MCF 10A (cell line): Measurements from ENCODE around the gene LDLRAD4. TPM values are rescaled to one million over a fixed set of nuclear protein-coding genes. Genes with fewer than 3 reads are reported as not detected.

ENCODE experiments used
- BruUV-seq: library from RNA; stranded (reverse); fragments of 400-500 nt; replicated peaks from 2 replicates; lab custom pipeline; 2021; lab: Mats Ljungman, UMichigan
- CTCF ChIA-PET: fragments of 300-600 bp; sonication (Branson Sonifier 250); formaldehyde crosslinking; extraction: SDS; loops from one replicate; lab custom pipeline; 2021; ENCODE audit warnings: antibody characterized with exemption, inconsistent platforms; lab: Yijun Ruan, JAX
- POLR2A ChIA-PET: fragments of 300-600, 350-650 bp; sonication (Branson Sonifier 250); formaldehyde crosslinking; extraction: SDS; loops from one replicate; lab custom pipeline; 2020; ENCODE audit warnings: antibody characterized with exemption, inconsistent platforms; lab: Yijun Ruan, JAX
- DNase-seq: peaks from one replicate; pipeline ENCODE4 v3.0.0-alpha.2; 2018; ENCODE audit not compliant: unreplicated experiment
- H3K27ac Mint-ChIP-seq: one replicate; pipeline ENCODE4 v1.8.0; 2022; ENCODE audit warnings: mild to moderate bottlenecking, low read depth, mixed read lengths; ENCODE audit not compliant: unreplicated experiment
- H3K27me3 Mint-ChIP-seq: one replicate; pipeline ENCODE4 v1.8.0; 2022; ENCODE audit warnings: mixed read lengths; ENCODE audit not compliant: insufficient read depth, unreplicated experiment
- H3K36me3 Mint-ChIP-seq: one replicate; pipeline ENCODE4 v1.8.0; 2022; ENCODE audit warnings: mild to moderate bottlenecking, moderate library complexity, mixed read lengths; ENCODE audit not compliant: insufficient read depth, unreplicated experiment
- H3K4me1 Mint-ChIP-seq: one replicate; pipeline ENCODE4 v1.8.0; 2022; ENCODE audit warnings: mixed read lengths; ENCODE audit not compliant: insufficient read depth, unreplicated experiment
- H3K4me3 Mint-ChIP-seq: one replicate; pipeline ENCODE4 v1.8.0; 2022; ENCODE audit warnings: mild to moderate bottlenecking, moderate library complexity, mixed read lengths; ENCODE audit not compliant: unreplicated experiment
- H3K9me3 Mint-ChIP-seq: one replicate; pipeline ENCODE4 v1.8.0; 2022; ENCODE audit warnings: mixed read lengths; ENCODE audit not compliant: unreplicated experiment
- intact Hi-C: fragments of 100-400 bp; cut with micrococcal nuclease; formaldehyde crosslinking; loops from 2 replicates; pipeline ENCODE4 v1.14.1; 2022
- total RNA-seq: library from RNA; stranded (reverse); gene quantifications from 2 replicates; pipeline ENCODE4 v1.2.3, GENCODE V29; 2022
- TF ChIP-seq, protein P1 (sequence below): fragments of 200-600 bp; IDR thresholded peaks from one replicate; pipeline ENCODE4 v1.8.0; 2022; ENCODE audit warnings: antibody characterized with exemption, mild to moderate bottlenecking; ENCODE audit not compliant: unreplicated experiment

Gene LDLRAD4
- total RNA-seq, 1 experiment from 2014 or later = not detected

DNA sequence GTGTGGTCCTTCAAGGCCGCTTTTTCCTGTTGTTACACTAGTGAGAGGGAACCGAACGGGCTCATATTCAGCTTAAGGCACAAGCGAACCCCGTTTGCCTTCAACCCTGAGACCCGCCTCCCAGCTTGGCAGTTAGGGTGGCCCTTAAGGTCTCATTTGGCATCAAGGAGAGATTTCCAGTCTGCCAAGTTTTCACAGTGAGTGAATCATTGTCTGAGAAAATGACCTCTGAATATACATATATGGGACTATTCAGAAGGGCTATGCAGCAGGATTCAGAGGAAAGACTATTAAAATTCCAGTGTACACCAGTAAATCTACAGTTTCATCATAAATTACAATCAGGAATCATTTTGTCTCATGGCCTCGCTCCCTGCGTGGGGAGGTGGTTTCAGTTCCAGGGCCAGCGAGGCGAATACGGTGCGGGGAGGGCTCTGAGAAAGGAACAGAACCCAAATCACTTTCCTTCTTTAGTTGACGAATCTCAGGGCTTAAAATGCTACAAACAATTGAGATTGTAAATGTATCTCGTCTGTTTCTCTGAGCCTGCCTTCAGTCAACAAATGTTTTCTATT, 276.4 kb downstream of the LDLRAD4 start:
- no peaks in the 10 kb centered on the region for H3K36me3 Mint-ChIP-seq
- no peaks in the 10 kb centered on the region for H3K27me3 Mint-ChIP-seq
- POLR2A ChIA-PET = no interaction called here
- TF ChIP-seq, protein P1, sequence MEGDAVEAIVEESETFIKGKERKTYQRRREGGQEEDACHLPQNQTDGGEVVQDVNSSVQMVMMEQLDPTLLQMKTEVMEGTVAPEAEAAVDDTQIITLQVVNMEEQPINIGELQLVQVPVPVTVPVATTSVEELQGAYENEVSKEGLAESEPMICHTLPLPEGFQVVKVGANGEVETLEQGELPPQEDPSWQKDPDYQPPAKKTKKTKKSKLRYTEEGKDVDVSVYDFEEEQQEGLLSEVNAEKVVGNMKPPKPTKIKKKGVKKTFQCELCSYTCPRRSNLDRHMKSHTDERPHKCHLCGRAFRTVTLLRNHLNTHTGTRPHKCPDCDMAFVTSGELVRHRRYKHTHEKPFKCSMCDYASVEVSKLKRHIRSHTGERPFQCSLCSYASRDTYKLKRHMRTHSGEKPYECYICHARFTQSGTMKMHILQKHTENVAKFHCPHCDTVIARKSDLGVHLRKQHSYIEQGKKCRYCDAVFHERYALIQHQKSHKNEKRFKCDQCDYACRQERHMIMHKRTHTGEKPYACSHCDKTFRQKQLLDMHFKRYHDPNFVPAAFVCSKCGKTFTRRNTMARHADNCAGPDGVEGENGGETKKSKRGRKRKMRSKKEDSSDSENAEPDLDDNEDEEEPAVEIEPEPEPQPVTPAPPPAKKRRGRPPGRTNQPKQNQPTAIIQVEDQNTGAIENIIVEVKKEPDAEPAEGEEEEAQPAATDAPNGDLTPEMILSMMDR = no peak
- H3K27ac Mint-ChIP-seq = no peak overlapping the region
- BruUV-seq = no TSS peak
- DNase-seq = no peak
- intact Hi-C loops = no loop called here
- peaks cover 11% of the 10 kb centered on the region for H3K9me3 Mint-ChIP-seq
- no peak overlapping the region for H3K4me3 Mint-ChIP-seq
- CTCF ChIA-PET = no interaction called here
- H3K4me1 Mint-ChIP-seq = no peaks in the 10 kb centered on the region

DNA sequence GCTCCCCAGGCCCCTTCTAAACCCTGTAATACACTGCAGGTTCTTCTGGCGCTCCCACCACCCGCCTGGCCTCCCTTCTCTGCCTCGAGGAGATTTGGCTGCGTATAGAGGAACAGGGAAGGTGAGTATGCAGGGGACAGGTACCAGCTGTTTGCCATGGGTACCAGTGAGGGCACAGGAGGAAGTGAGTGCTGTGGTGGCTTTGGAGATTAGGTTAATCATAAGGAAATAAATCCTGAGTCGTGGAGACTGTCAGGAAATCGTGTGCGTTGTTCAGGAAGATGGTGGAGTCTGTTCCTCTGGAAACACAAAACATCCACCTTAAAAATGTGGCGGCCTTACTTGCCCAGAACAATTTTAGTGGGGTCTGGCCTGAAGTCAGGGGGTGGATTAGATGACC, 277.4 kb downstream of the LDLRAD4 start:
- no TSS peak for BruUV-seq

DNA sequence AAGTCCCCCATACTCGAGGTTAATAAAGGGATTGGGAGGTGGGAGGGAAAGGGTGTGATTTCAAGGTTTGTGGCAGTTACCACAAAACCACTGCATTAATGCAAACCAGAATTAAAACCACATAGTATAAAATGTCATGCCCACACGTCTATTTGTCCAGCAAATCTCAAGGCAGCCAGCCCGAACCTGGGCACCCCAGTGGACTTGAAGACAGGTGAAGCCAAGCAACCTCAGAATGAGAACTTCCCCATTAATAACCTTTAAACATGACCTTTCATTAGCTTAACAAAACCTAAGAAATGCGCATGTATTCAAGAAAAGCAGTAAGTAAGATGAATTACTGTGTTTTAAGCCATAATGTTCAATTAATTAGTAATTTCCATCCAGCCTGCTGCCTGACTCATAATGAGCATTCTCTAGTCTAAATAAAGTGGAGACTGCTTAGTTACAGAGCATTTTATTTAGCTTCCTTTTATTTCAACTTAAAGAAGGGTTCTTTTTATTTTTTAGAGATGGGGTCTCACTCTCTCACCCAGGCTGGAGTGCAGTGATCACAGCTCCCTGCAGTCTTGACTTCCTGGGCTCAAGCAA, 278.2 kb downstream of the LDLRAD4 start:
- no TSS peak for BruUV-seq
- H3K27ac Mint-ChIP-seq = no peak overlapping the region
- peaks cover 12% of the 10 kb centered on the region for H3K4me1 Mint-ChIP-seq
- TF ChIP-seq, protein P1 = no peak
- H3K9me3 Mint-ChIP-seq = peaks cover 14% of the 10 kb centered on the region
- POLR2A ChIA-PET = no interaction called here
- DNase-seq = no peak
- H3K36me3 Mint-ChIP-seq = peaks cover 5% of the 10 kb centered on the region
- H3K27me3 Mint-ChIP-seq = no peaks in the 10 kb centered on the region
- H3K4me3 Mint-ChIP-seq = no peak overlapping the region
- intact Hi-C loops = no loop called here
- CTCF ChIA-PET = no interaction called here

More for the DNA sequence above, 277.4 kb downstream of the LDLRAD4 start:
- H3K36me3 Mint-ChIP-seq = peaks cover 5% of the 10 kb centered on the region
- no peak for DNase-seq
- H3K4me3 Mint-ChIP-seq = no peak overlapping the region
- ChIA-PET CTCF (no interaction called here), POLR2A (no interaction called here)
- peaks cover 7% of the 10 kb centered on the region for H3K4me1 Mint-ChIP-seq
- intact Hi-C loops = no loop called here
- TF ChIP-seq, protein P1 = no peak
- H3K9me3 Mint-ChIP-seq = peaks cover 14% of the 10 kb centered on the region
- H3K27ac Mint-ChIP-seq = no peak overlapping the region
- no peaks in the 10 kb centered on the region for H3K27me3 Mint-ChIP-seq

DNA sequence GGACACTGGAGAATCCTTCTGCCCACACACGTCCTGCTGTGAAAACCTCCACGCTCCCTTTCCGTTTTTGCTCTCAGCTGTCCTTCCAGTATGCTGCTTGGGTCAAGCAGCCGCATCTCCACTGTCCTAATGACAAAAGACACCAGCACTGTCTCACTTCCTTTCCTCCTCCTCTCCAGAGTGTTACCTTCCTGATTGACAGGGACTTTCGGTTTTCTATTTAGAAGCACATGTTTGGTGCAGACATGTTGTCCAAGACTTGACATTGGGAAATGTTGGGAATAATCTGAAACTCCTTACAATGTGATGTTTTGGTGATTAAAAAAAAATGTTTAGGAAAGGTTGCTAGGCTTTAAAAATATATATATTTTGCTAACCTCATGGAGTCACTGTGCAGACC, 281.2 kb downstream of the LDLRAD4 start:
- H3K27ac Mint-ChIP-seq = no peak overlapping the region
- no peak overlapping the region for H3K4me3 Mint-ChIP-seq
- TF ChIP-seq, protein P1 = no peak

More for the DNA sequence above, 281.2 kb downstream of the LDLRAD4 start:
- intact Hi-C loops = no loop called here
- Mint-ChIP-seq H3K9me3 (peaks cover 14% of the 10 kb centered on the region), H3K4me1 (peaks cover 17% of the 10 kb centered on the region), H3K36me3 (peaks cover 5% of the 10 kb centered on the region), H3K27me3 (no peaks in the 10 kb centered on the region)
- BruUV-seq = no TSS peak
- CTCF ChIA-PET = no interaction called here
- no peak for DNase-seq
- POLR2A ChIA-PET = no interaction called here
